GM12874 (cell line): ENCODE measurements around the gene C20orf144.

ENCODE experiments used
- TF ChIP-seq, protein P1 (sequence below): IDR thresholded peaks from 2 replicates; pipeline ENCODE4 v1.5.1; 2011; ENCODE audit warnings: low read depth, mild to moderate bottlenecking, control low read depth, low read length, moderate library complexity; ENCODE audit not compliant: insufficient read depth

The C20orf144 gene

DNA sequence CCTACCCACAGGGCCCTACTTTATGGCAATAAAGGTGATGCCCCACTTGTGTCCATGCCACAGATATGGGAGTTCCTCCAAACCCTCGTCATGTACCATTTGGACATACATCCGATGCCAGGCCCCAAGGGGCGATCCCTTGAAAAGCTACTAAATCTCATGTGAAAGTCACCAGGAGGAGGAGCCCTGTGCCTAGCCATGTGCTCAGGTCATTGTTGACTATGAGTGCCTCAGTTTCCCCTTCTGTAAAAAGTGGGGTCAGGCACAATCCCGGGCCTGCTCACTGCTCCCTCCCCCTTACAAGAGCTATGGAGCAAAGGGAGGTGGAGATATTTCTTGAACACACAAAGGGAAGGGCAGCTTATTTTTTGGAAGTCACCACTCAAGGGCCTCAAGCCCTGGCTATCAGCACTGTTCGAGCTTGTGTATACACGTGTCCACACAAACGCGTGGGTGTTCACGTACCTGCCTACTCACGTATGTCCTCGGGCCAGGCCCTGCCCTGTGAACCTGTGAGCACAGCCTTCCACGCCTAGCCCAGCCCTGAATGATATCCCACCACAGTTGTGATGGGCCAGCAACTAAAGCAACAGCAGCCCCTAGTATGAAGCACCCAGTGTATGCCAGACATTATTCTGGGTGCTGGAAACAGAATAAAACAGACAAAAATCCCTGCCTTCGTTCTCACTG, 6.5 kb downstream of the C20orf144 start:
- TF ChIP-seq, protein P1, sequence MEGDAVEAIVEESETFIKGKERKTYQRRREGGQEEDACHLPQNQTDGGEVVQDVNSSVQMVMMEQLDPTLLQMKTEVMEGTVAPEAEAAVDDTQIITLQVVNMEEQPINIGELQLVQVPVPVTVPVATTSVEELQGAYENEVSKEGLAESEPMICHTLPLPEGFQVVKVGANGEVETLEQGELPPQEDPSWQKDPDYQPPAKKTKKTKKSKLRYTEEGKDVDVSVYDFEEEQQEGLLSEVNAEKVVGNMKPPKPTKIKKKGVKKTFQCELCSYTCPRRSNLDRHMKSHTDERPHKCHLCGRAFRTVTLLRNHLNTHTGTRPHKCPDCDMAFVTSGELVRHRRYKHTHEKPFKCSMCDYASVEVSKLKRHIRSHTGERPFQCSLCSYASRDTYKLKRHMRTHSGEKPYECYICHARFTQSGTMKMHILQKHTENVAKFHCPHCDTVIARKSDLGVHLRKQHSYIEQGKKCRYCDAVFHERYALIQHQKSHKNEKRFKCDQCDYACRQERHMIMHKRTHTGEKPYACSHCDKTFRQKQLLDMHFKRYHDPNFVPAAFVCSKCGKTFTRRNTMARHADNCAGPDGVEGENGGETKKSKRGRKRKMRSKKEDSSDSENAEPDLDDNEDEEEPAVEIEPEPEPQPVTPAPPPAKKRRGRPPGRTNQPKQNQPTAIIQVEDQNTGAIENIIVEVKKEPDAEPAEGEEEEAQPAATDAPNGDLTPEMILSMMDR = no peak

DNA sequence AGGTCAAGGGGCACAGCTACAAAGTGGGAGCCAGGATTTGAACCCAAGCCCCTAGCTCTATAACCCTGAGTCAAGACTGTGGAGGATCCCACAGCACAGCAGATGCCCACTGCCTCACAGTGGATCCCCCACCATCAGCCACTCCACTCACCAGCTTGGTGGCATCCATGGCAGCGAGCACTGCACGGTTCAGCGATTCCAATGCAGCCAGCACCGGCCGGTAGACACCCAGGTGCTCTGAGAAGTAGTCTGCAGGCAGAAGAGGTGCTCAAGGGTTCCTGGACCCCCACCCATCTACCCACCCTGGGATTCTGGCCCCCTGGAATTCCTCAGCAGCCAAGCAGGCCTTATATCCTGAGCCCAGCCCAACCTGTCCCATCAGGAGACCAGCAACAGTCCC, 7.1 kb downstream of the C20orf144 start:
- TF ChIP-seq, protein P1 = no peak

DNA sequence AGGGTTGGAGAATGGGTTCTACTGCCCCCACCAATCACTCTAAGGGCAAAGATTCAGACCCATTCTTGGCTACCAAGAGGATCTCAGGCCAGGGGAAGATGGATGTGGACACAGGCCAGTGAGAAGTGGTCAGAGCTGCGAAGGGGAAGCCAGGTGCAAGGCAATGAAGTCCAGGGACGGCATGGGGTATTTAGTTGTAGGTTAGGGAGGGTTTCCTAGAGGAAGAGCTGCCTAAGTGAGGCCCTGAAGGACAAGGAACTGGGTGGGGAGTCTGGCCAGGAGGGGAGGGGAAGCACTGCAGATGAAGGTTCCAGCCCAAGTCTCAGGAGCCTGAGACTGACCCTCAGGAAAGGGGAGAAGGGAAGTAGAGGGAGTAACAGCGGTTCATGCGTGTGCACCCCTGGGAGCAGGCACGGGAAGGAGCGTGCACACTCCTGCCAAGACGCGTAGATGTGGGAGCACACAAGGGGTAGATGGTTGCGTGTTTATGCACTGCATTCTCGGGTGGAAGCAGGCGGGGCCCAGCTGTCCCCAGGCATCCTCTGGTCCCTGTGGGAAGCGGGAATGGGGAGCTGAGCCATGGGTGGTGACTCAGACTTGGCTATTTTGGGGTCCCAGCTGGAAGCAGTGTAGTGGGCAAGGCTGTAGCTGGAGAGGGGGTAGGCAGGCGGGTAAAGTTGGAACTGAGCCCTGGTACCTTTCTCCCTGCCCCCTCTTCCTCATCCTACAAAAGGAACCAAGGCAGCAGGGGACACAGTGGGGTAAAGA, 7.9 kb downstream of the C20orf144 start:
- TF ChIP-seq, protein P1 = no peak

DNA sequence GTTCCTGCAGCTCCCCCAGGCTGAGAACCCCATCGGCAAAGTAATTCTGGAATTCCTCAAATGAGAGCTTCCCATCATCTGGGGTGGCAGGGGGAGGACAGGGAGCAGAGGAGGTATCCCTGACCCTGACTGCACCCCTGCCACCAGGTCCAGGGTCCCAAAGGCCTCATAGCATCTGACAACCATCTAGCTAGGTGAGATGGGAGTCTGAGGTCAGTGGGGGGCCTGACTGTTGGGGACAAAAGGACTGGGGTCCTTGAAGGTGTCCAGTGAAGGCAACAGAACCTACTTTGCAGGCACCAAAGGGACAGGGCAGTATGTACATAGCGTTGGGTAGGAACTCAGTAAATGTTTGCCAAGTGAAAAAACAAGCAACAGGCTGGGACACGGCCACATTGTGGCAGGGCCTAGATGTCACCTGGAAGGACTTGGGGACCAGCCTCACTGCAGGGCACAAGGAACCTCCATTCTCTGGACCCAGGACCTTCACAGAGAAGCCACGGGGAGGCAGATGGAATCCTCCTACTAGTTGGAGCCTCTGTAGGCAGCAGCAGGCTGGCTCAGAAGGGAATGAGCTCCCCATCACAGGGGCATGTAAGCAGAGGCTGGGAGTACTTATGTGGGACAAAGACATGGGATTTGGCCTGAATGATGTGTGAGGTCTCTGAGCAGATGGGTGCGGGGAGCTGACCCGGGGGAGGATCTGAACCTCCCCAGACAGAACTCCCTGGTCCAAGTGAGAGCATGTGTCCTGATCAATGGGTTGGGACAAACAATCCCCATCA, 8.8 kb downstream of the C20orf144 start:
- TF ChIP-seq, protein P1 = no peak

DNA sequence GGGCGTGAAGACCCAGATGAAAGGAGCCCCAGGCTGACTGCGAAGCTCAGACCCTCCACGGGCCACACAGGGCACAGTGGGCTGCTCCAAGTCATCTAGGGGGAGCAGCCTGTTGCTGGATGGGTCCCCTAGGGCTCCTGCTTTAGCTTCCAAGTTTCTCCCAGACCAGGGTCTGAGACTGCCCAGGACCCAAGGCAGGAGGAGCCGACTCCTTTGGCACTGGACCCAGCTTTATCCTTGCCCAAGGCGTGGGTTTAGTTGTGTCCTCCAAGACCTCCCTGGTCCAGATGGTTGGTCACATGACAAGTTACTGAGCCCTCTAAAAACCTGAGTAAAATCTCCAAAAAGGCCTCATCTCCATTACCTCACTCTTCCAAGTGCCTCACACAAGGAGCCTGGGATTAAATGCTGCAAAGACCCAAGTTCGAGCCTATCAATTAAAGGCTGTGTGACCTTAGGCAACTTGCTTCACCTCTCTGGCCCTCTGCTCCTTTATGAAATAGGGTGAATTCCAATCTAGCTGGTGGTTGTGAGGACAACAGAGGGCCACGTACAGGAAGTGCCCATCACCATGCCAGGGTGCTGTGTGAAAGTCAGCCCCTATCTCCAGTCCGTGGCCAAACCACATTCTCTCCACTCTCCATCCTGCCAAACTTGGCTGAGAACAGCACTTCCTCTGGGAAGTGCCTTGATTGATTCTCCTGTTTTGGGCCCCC, 9.6 kb downstream of the C20orf144 start:
- TF ChIP-seq, protein P1 = no peak

DNA sequence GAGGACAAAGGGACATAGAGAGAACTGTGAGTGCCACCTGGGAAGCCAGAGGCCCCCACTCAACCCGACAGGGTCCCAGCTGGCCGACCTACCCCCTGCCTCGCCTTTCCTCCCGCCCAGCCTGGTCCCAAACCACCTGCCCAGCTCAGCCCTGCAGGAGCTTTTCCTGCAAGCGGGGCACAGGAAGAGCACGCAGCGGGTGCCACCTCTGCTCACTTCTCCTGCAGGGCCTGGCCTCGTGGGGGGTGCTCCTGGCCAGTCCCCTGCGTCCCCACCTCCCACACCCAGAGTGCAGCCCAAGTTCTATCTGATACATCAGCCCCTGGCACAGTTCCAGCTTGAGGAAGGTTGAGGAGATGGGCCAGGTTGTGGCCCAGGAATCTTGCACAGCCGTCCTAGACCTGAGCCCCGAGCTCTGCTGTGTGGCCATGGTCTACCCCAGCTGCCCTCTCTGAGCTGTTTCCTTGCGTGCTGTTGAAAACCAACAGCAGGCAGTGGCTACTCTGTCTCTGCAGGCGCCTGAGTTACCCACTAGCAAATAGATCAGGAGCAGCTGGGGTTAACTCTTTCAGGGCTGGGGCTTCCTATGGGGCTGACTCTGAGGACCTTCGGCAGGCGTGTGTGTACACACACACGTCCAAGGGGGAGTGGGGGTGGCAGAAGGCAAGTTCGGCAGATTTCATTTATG, 10.4 kb downstream of the C20orf144 start:
- TF ChIP-seq, protein P1 = no peak
